LoVo (cell line): ENCODE measurements around the gene HAND2.

Experiments used
- DNase-seq: peaks from one replicate; pipeline ENCODE4 v3.0.0-alpha.2; 2016; ENCODE audit warnings: low spot score

The HAND2 gene

GRCh38 chr4:173529477-173530325, at the start of gene HAND2:
HAND2 (minus strand) TSS chr4:173530229; CDS start chr4:173529289, 940 bp downstream.
- DNase-seq: no peak

DNA sequence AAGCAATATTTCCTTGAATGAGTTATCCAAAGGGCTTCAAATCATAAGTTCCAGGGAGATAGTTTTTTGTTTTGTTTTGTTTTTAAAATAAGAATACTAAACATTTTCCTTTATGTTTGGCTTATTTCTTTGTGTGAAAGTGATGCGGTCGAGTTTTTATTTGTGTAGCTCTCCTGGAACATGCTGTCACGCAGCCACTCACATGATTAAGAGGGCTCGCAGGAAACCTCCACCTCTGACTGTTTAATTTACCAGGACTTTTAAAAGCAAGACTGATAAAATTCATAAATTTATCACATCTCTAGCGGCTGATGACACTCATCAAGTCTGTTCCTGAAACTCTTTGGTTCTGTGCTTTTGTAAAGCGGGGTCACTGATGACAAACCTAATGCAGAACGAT, 48.9 kb upstream of the HAND2 start:
- DNase-seq: no peak

DNA sequence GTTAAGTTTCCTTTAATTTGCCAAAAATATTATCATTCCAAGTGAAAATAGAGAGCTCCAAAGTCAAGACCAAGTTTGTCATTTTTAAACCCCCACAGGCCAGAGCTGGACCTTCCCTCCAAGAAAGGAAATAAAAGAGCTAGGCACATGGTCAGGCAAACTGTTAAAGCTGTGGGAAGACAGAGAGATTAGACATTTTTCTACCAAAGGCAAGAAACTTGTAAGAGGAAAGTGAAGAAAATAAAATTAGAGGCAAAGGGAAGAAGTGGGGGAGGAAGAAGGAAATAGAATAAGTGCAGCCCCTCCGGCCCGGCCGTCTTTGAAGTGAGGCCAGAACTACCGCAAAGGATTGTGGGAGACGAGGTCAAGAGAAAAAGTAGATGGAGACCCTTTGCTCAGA, 47.9 kb upstream of the HAND2 start:
- no peak for DNase-seq

- no peak for DNase-seq
These were observed 45.6 kb upstream of the HAND2 start for GRCh38 chr4:173575482-173576152.

DNA sequence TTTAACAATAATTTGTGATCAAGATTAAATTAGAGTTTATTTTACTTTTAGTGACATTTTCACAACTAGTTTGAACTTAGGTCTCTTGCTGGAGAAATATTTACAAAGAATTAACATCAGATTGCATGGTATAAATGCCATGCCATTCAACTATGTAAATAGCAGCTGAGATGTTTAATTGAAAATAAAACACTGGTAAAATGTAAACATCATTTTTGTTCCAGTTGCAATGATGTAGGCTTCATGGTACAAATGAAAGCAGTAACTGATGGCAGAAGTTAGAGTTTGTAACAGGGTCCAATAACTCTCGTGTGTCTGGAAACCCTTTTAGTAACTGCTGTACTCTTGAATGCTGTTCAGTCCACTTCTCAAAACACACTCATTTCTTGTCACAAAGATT, 43.7 kb upstream of the HAND2 start:
- DNase-seq: no peak

DNA sequence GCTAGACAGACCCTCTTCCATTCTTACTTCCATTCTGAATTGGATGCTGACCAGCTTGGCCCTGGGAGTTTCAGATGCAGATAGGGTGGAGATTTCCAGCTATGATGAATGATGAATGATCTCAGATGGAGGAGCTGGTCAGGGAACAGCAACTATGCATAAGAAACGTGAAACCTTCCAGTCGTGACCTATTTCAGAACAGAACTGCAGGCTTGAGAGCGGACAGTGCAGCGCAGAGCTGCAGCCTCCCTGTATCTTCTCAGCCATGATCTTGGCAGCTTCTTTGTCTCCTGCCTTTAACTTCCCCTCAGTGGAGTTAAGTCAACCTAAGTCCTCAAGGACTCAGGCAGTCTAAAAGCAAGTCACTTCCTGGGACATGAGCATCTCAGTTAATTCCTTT, 43.3 kb upstream of the HAND2 start:
- no peak for DNase-seq

GRCh38 chr4:173572493-173573129, 42.6 kb upstream of the HAND2 start:
- no peak for DNase-seq

- no peak for DNase-seq
These were observed 41.6 kb upstream of the HAND2 start for GRCh38 chr4:173571620-173572019.

DNA sequence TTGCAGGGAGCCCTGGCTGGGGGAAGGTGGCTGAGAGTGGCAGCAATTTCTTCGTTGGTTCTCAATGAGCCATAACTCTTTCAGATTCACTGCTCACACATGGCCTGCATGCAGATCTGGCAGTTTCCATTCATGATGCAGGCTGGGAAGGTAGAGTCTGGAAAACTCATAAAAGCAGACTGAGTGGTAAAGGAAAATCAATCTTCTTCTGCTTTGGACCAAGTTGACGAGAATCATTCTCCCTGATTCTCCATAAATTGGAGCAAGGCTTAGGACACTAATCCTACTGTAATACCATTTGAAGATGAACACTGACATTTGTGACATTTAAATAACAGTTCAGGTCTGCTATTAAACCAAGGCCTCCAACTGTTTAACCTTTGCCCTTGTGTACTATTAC, 35.3 kb upstream of the HAND2 start:
- no peak for DNase-seq

- DNase-seq: no peak
These were observed 34.4 kb upstream of the HAND2 start for GRCh38 chr4:173564461-173564860.

GRCh38 chr4:173560896-173561295, 30.9 kb upstream of the HAND2 start:
- no peak for DNase-seq

DNA sequence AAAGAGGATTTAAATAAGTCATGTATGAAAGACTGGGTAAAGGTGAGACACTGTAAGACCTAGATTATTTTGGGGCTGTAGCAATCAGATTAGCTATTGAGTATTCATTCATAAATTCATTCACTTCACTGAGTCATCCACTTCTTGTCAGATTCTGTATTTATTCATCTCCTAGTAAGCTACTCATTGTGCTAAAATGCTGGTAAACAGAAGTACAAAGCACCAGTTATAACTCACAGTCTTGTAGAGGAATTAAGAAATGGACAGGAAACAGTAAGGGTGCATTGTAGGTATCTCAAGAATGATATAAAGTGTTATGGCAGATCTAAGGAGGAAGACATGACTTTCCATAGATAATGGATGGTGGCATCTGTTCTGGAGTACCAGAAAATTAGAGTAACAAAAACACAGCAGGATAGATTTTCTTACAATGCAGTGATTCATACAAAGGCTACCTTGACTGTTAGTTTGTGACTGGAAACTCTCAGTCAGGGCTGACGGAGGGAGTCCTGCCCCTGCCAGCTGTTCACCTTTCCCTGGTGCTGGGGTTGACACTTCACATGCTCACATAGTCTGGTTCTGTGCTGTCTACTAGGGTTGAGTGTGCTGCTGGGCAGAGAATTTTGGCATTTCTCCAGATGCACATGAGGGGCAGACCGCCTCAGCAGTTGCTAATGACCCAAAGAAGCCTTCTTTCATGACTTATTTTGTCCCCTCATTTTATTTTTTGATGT, 26.5 kb upstream of the HAND2 start:
- no peak for DNase-seq

- DNase-seq: no peak
These were observed 17.9 kb upstream of the HAND2 start for GRCh38 chr4:173547889-173548288.

DNA sequence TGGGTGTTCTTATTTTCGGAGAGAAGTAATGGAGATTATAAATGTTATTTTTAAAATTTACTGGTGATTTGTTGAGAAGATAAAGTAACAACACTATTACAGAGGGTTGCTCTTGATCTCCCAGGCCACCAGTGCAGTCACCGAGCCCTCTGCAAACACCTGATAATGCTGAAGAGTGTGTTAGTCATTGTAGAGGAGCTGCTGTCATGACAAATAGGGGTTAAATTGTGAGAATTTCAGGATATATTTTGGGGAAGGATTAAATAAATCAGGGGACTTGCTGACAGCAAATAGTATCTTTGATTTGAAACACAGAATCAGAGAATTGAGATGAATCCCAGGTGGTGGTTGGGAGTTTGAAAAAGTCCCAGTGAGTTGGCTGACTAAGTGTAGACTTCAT, 16.7 kb upstream of the HAND2 start:
- no peak for DNase-seq

GRCh38 chr4:173545440-173545839, 15.4 kb upstream of the HAND2 start:
- no peak for DNase-seq

- DNase-seq: no peak
These were observed 13.2 kb upstream of the HAND2 start for GRCh38 chr4:173543266-173543665.

GRCh38 chr4:173539986-173540385, 10.0 kb upstream of the HAND2 start:
- no peak for DNase-seq

- DNase-seq: no peak
These were observed 8.9 kb upstream of the HAND2 start for GRCh38 chr4:173538909-173539445.

GRCh38 chr4:173538148-173538908, 8.3 kb upstream of the HAND2 start:
- no peak for DNase-seq

DNA sequence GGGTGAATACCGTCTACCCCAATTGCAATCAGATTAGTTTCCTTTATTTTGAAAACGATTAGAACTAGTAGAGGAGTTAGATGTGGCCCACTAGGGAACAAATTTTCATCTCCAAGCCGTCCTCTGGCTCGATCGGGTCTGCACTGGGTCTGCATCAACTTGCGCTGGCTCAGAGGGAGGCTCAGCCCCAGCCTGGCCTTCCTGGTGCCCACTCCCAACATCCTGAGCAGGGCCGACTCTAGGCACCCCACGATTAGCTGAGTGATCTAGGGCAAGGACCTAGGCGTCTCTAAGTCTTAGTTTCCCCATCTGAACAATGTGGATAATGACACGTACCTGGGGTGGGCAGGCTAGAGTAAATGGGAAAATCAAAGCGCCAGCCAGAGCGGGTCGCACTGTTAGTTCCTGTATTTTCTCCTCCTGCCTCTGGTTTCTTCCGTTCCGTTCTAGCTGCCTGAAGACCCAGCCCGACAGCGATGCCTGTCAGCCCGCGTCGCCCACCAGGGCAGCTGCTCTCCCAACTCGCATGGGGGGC, 7.7 kb upstream of the HAND2 start:
- no peak for DNase-seq

DNA sequence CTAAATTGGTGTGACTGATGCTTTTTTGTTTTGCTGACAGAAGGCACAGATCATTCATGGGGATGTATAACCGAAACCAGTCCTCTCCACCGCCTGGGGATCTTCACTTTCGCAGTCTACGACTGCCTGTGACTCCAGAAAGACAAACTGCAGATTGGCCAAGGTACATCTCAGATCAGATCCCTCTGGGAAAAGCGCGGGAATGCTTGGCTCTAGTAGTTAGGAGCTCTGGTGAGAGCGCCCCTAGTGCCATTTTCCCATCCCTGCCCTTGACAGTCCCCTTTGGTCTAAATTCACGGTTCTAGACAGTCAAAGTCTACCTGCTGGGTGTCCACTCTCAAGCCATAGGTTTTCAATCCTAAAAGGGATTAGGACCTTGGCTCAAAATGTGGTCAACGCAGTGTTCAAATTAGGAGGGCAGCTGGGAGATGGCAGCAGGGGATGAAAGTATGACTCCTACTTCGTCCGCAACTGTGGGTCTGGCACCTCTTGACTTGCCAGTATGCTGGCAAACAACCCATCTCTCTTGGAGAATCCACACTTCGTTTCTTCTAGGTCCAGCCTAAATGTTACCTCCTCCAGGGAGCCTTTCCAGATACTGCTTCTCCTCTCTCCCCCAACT, 6.9 kb upstream of the HAND2 start:
- DNase-seq: no peak
